ACC112 (cell line): ENCODE data around the gene DSCAM.
"Not testable (repeated sequence)": the region's sequence is repeated elsewhere in the genome, so short reads cannot be mapped to it uniquely, and the experiment has no call there.

ENCODE experiments used
- H2AFZ ChIP-seq: fragments of 200-600 bp; sonication (generic); one replicate; pipeline ENCODE4 v1.6.0; 2017; ENCODE audit warnings: antibody characterized with exemption, low read length; ENCODE audit not compliant: unreplicated experiment
- H3K27ac ChIP-seq: fragments of 200-600 bp; sonication (generic); 2 replicates; pipeline ENCODE4 v1.5.1; 2014; ENCODE audit warnings: low read depth, mild to moderate bottlenecking, antibody characterized with exemption, low read length, moderate library complexity
- H3K27me3 ChIP-seq: fragments of 200-600 bp; sonication (generic); 2 replicates; pipeline ENCODE4 v1.6.1; 2014; ENCODE audit warnings: mild to moderate bottlenecking, antibody characterized with exemption, low read length, moderate library complexity, mixed read lengths; ENCODE audit not compliant: insufficient read depth
- H3K36me3 ChIP-seq: fragments of 200-600 bp; sonication (generic); 2 replicates; pipeline ENCODE4 v1.6.1; 2016; ENCODE audit warnings: mild to moderate bottlenecking, antibody characterized with exemption, low read length, moderate library complexity, mixed read lengths; ENCODE audit not compliant: insufficient read depth
- H3K4me1 ChIP-seq: fragments of 200-600 bp; sonication (generic); one replicate; pipeline ENCODE4 v1.6.1; 2016; ENCODE audit warnings: low read length, mixed read lengths; ENCODE audit not compliant: insufficient read depth, unreplicated experiment, control insufficient read depth
- H3K4me3 ChIP-seq: fragments of 200-600 bp; sonication (generic); 2 replicates; pipeline ENCODE4 v1.5.1; 2014; ENCODE audit warnings: mild to moderate bottlenecking, low read depth, low read length
- H3K79me2 ChIP-seq: fragments of 200-600 bp; sonication (generic); one replicate; pipeline ENCODE4 v1.6.0; 2016; ENCODE audit warnings: low read length; ENCODE audit not compliant: control insufficient read depth, unreplicated experiment, insufficient read depth

DSCAM gene, protein sequence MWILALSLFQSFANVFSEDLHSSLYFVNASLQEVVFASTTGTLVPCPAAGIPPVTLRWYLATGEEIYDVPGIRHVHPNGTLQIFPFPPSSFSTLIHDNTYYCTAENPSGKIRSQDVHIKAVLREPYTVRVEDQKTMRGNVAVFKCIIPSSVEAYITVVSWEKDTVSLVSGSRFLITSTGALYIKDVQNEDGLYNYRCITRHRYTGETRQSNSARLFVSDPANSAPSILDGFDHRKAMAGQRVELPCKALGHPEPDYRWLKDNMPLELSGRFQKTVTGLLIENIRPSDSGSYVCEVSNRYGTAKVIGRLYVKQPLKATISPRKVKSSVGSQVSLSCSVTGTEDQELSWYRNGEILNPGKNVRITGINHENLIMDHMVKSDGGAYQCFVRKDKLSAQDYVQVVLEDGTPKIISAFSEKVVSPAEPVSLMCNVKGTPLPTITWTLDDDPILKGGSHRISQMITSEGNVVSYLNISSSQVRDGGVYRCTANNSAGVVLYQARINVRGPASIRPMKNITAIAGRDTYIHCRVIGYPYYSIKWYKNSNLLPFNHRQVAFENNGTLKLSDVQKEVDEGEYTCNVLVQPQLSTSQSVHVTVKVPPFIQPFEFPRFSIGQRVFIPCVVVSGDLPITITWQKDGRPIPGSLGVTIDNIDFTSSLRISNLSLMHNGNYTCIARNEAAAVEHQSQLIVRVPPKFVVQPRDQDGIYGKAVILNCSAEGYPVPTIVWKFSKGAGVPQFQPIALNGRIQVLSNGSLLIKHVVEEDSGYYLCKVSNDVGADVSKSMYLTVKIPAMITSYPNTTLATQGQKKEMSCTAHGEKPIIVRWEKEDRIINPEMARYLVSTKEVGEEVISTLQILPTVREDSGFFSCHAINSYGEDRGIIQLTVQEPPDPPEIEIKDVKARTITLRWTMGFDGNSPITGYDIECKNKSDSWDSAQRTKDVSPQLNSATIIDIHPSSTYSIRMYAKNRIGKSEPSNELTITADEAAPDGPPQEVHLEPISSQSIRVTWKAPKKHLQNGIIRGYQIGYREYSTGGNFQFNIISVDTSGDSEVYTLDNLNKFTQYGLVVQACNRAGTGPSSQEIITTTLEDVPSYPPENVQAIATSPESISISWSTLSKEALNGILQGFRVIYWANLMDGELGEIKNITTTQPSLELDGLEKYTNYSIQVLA (N-terminal part only)

DNA sequence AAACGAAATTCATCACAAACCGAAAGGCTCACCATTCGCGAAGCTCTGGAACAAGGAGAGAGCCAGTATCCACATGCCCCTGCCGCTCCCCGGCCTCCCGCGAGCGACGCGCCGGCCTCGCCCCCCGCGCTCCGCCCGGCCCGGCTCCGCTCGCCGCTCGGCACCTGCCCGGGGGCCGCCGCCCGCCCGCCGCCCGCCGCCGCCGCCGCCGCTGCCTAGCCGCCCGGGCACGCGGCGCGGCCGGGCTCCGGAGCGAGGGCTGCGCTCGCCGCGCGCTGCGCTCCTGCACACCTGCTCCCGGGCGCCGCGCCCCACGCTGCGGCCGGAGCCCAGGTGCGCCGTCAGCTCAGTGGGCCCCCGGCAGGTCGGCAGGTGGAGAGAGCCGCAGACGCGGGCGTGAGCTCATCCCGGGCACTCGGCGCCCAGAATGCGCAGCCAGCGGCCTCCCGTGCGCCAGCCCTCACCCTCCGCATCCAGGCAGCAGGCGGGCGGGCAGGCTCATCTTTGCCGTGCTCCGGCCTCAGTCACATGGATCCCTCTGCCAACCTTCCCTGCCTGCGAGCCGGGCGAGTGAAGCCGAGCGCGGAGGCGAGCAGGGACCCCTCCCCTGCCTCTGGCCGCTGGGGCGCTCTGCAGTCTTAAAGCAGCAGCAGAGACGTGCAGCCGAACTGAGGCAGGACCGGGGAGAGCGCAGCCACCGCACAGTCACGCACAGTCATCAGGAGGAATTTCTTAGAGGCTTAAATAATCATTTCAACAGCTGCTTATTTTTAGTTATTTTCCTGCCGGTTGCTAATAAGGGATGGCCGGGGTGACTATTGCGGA, at the start of gene DSCAM:
Gene DSCAM (minus strand): TSS at position 572 of the 825 bp plus-strand sequence. CDS start 497 bp downstream, at position 75.
- no peaks in the 10 kb centered on the region for H3K4me1 ChIP-seq
- no peak within 1 kb of the TSS for H3K27ac ChIP-seq
- no peaks in the 10 kb centered on the region for H3K36me3 ChIP-seq
- no peaks in the 10 kb centered on the region for H3K79me2 ChIP-seq
- no peak within 1 kb of the TSS for H2AFZ ChIP-seq
- H3K27me3 ChIP-seq = peaks cover 10% of the 10 kb centered on the region; the same call in 1 of the 2 replicates
- no peak within 1 kb of the TSS for H3K4me3 ChIP-seq

DNA sequence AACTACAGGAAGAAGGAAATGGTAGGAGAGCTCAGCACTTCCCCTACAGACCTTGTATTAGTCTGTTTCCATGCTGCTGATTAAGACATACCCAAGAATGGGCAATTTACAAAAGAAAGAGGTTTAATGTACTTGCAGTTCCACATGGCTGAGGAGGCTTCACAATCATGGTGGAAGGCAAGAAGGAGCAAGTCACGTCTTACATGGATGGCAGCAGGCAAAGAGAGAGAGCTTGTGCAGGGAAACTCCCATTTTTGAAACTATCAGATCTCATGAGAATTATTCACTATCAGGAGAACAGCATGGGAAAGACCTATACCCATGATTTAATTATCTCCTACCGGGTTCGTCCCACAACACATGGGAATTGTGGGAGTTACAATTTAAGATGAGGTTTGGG, 48.7 kb upstream of the DSCAM start:
- H3K79me2 ChIP-seq, H2AFZ ChIP-seq, H3K27me3 ChIP-seq, H3K4me1 ChIP-seq, H3K27ac ChIP-seq, H3K36me3 ChIP-seq, H3K4me3 ChIP-seq: not testable (repeated sequence)

DNA sequence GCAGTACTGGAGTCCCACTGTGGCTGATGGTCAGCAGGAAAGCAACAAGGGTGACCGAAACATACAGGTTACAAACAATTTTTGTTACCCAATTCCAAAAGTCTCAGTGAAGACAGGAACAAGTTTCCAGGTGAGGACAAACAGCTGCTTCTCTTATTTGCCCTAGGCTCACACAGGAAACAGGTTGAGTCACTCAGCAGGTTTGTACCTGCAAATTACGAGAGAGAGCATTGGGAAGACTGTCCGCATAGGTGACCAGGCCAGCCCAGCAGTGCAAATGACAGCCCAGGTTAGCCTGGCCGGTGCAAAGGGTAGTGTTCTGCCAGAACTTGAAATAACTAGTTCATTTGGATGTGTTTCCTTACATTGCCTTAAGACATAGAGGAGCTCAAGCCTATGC, 40.0 kb upstream of the DSCAM start:
- H3K79me2 ChIP-seq = no peaks in the 10 kb centered on the region
- no peak overlapping the region for H2AFZ ChIP-seq
- no peaks in the 10 kb centered on the region for H3K36me3 ChIP-seq
- no peaks in the 10 kb centered on the region for H3K27me3 ChIP-seq
- H3K4me1 ChIP-seq = no peaks in the 10 kb centered on the region
- H3K4me3 ChIP-seq = no peak overlapping the region
- H3K27ac ChIP-seq = no peak overlapping the region

DNA sequence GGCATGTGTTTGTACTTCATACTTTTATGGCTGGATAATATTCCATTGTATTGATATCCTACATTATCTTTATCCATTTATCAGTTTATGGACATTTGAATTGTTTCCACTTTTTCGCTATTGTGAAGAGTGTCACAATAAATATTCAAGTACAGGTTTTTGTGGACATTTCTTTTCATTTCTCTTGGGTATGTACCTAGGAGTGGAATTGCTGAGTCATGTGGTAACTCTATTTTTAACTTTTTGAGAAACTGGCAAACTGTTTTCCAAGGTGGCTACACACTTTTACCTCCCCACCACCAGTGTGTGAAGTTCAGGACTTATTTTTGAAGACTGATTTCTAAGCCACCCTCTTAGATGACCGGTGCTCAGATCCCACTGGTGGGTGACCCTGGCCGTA, 39.0 kb upstream of the DSCAM start:
- Histone ChIP-seq H3K27me3 (no peaks in the 10 kb centered on the region), H3K4me1 (no peaks in the 10 kb centered on the region), H3K4me3 (no peak overlapping the region), H3K36me3 (no peaks in the 10 kb centered on the region), H3K79me2 (no peaks in the 10 kb centered on the region), H3K27ac (no peak overlapping the region), H2AFZ (no peak overlapping the region)

DNA sequence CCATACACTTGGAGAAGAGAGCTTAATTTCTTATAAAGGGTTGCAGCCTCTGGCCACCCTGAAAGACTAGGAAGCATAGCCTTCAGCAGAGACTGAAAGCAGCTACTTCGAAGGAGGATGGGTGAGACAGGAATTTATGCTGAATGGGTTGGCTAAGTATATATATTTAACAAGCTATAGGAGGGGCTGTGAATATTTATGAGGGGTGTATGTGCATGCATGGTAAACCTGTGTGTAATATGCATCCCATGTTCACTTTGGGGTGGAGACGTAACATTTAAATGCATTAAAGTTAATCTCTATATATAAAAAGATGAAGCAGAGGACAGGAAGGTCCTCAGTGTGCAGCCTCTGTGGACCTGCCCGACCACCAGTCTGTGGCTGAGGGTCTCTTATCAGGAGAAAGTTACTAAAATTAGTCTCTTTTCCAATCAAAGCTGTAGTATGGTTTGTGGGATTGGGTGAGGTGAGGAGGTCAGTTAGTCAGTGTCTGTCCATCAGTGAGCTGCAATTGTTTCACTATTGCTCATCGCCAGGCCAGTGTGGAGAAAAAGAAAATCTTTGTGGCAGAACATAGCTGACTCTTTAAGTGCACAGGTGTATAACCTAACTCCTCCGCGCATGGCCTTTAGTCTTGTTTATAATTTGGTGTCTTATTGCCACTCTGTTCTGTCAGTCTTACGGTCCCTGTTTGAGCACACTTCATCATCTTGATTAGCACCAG, 35.4 kb upstream of the DSCAM start:
- Histone ChIP-seq H3K79me2 (no peaks in the 10 kb centered on the region), H3K4me1 (no peaks in the 10 kb centered on the region), H2AFZ (no peak overlapping the region), H3K27ac (no peak overlapping the region), H3K4me3 (no peak overlapping the region), H3K27me3 (no peaks in the 10 kb centered on the region), H3K36me3 (no peaks in the 10 kb centered on the region)

DNA sequence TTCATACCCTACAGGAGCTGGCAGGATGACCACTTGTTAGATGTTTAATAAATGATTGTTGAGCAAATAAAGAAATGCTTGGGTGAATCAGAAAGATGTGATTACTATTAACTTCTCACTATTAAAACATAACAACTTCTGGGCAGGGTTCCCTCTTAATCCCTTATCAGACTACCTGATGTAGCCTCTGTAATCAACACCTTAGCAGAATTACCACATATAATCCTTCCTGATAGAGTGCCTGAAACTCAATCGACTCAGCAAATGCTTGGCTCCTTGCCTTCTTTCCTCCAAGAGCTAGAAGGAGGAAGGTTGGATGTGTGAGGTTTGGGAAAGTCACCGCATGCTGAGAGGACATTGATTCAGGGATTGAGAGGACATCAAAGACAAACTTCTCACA, 34.8 kb upstream of the DSCAM start:
- H3K27ac ChIP-seq = no peak overlapping the region
- H3K79me2 ChIP-seq = no peaks in the 10 kb centered on the region
- no peaks in the 10 kb centered on the region for H3K36me3 ChIP-seq
- no peak overlapping the region for H2AFZ ChIP-seq
- no peak overlapping the region for H3K4me3 ChIP-seq
- no peaks in the 10 kb centered on the region for H3K27me3 ChIP-seq
- no peaks in the 10 kb centered on the region for H3K4me1 ChIP-seq

DNA sequence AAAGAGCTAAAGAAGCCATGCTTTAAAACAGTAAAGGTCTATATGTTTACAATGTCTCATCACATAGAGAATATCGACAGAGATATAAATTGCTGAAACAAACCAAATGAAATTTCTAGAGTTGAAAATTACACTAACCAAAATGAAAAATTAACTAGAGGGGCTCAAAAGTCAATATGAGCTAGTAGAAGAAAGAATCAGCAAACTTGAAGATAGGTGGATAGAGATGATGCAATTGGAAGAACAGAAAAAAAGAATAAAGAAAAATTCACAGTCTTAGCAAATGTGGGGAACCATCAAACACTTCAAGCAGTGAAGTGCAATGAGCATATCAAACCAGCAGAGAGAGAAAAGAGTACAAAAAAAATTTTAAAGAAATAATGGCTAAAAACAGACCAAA, 24.1 kb upstream of the DSCAM start:
- Histone ChIP-seq H3K79me2 (no peaks in the 10 kb centered on the region), H3K4me1 (no peaks in the 10 kb centered on the region), H3K36me3 (no peaks in the 10 kb centered on the region), H3K4me3 (no peak overlapping the region), H2AFZ (no peak overlapping the region), H3K27me3 (no peaks in the 10 kb centered on the region), H3K27ac (no peak overlapping the region)

DNA sequence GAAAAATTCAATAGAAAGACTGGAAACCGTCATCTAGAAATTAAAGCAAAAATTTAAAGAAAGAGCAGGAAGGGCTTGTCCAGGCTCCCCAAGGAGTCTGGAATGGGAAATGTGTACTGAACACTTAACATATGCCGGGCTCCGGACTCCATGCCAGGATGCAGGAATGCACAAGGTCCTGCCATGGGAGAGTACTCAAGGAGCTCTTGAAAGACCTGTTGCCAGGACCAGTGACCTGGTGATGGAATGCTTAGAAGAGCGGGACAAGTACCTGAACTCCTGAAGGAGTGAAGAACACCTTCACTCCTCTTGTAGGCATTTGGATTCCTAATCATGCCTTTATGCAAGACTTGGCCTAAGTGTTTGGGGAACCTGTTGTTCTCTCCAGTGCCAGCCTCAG, 16.9 kb upstream of the DSCAM start:
- Histone ChIP-seq H3K36me3 (no peaks in the 10 kb centered on the region), H3K4me3 (no peak overlapping the region), H3K79me2 (no peaks in the 10 kb centered on the region), H2AFZ (no peak overlapping the region), H3K4me1 (no peaks in the 10 kb centered on the region), H3K27ac (no peak overlapping the region), H3K27me3 (no peaks in the 10 kb centered on the region)

DNA sequence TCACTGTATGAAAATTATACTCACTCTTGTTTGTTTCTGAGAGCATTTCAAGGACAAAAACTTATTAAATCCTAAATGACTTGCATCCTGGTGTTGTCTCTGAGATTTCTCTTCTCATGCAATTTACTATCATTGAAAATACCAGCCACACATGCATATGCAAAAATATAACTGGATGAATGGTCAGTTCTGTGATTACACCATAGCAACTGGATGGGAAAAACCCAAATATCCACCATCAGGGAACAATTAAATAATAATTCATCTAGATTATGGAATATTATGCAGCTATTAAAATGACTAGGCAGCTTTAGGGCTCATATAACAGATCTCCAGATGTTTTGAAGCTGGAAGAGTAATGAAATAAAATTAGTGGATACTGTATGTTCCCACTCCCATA, 11.6 kb upstream of the DSCAM start:
- Histone ChIP-seq H3K27ac (no peak overlapping the region), H3K4me3 (no peak overlapping the region), H3K4me1 (no peaks in the 10 kb centered on the region), H3K27me3 (no peaks in the 10 kb centered on the region), H3K79me2 (no peaks in the 10 kb centered on the region), H3K36me3 (no peaks in the 10 kb centered on the region), H2AFZ (no peak overlapping the region)
